Measurements from ENCODE around the gene BCL11B.

DNA sequence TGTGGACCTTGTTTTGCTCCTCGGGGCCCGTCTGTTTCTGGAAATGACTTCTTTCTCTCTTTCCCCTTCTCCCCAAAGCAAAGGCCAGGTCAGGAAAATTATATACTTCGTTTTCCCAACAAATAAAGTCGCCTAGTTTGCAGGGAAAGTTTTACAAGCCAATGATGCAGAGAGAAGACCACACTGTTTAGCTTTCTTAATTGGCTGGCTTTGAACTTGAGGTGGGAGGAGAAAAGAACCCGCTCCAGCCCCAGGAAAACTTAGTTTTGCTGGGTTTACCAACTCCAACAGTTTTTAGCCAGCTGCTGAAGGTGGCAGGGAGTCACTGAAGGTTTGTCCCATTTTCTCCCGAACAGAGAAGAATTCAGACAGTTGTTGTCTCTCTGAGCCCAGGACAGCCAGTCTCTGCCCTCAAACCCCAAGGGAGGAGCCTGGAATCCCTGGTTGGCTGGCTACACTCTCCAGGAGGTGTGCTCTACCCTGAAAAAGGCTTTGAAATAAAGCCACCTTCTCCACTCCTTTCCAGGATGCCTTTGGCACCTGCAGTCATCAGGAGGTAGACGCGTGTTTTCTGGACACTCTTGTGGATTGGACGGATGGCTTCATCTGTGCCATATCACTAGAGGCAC lies 24.8 kb downstream of the BCL11B start:
- TF ChIP-seq CTCF (IDR thresholded peaks at IDR 0.05) (no peak), POLR2A (IDR thresholded peaks at IDR 0.05) (no peak)
